GM19372 (cell line): ENCODE measurements around the gene TCF7.

Experiments used
- ATAC-seq: cut with Tn5 transposase; IDR thresholded peaks from one replicate; pipeline ENCODE4 v1.9.1; 2021; ENCODE audit warnings: mild to moderate bottlenecking, low read depth, moderate library complexity; ENCODE audit not compliant: unreplicated experiment

The TCF7 gene

DNA sequence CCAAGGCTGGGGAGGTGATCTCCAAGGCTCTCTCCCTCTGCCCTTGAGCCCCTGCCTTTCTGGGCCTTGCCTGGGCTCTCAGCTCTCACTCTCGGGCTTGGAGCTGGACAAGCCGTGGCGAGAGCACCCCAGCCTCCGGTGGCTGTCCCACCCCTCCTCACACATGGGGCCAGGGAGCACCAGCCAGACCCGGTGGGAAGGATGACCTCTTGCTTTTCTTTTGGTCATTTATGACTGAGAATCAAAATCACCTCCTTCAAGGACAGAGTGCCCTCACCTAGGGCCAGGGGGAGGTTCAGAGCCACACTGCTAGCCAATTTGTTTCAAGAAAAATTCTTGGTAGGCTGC, 14.1 kb downstream of the TCF7 start:
- ATAC-seq: no peak

DNA sequence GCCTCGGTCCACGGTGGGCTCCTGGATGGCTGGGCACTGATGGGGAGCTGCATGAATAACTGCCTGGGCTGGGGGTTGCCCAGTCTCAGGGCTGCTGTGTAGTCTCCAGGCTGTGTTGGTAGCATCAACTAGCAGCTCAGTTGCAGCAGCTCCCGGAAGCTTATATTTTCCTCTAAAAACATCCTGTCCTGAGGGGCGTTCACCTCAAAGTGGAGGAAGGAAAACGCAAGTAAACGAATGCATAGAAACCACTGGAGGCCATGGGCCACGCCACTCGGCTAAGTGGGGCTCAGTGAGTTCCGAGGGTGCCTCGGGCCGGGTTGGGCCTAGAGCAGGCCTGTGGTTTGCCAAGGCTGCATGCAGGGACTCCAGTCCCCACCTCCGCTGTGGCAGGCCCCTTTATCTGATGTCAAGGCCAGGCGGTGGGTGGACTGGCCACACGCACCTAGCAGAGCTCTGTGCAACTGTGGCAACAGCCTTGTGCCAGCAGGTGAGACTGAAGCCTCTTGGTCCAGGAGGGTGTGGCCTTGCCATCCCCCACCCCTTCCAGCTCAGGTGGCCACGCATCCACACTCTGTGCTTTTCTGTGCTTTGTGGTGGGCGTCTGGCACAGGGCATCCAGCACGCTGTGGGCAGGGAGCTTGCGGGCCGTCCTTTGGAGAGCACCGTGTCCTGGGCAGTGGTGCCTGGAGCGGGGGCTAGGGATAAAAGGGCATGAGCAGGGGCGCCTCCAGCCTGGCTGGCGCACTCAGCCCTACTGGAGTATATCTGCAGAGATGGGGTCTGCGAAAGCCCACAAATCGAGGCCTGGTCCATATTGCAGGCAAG, 15.1 kb downstream of the TCF7 start:
- ATAC-seq: no peak

DNA sequence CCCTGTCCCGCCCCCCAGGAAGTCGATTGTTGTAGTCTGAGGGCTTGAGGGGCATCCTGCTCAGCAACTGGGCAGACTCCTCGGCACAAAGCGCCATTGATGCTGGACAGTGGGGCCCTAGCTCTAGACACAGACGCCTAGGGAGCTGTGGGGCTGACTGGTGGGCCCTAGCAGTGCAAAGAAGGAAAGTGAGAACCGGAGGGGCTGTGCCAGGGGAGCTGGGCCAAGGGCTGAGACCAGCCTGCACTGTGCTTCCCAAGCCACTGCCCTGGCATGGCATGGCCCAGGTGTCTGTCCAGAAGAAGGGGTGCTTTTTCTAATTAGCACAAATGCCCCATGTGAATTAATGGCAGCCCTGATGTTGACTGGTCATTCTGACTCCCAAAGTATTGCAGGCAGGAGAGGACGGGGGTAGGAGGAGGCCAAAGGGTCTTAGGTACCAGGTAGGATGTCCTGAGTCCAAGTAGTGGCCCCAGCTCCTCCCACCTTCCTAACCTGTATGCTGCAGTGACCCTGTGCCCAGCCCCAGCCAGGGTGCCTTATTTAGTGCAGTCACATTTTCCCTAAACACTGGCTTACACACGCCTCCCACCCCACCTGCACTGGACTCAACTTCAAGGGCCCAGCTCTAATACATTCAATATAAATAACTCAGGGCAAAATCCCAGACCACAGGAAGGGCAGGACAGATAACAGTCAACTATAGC, 15.9 kb downstream of the TCF7 start:
- ATAC-seq: no peak

DNA sequence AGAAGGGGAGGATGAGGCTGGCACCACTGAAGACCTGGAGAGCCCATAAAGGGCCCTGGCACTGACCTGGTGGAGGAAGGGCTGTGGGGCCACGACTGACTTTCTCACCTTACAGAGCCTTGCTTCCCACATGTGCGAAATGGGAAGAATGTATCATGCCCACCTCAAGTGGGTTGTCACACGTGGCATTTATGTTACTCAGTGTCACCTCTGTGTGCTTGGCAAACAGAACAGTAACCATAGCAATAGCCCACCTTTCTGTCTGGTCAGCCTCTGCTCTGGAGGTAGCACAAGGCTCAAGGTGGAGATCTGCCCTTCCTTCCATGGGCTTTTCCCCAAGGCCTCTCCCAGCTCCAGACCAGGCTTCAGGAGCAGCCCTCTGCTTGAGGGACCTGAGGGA, 16.7 kb downstream of the TCF7 start:
- ATAC-seq: no peak

DNA sequence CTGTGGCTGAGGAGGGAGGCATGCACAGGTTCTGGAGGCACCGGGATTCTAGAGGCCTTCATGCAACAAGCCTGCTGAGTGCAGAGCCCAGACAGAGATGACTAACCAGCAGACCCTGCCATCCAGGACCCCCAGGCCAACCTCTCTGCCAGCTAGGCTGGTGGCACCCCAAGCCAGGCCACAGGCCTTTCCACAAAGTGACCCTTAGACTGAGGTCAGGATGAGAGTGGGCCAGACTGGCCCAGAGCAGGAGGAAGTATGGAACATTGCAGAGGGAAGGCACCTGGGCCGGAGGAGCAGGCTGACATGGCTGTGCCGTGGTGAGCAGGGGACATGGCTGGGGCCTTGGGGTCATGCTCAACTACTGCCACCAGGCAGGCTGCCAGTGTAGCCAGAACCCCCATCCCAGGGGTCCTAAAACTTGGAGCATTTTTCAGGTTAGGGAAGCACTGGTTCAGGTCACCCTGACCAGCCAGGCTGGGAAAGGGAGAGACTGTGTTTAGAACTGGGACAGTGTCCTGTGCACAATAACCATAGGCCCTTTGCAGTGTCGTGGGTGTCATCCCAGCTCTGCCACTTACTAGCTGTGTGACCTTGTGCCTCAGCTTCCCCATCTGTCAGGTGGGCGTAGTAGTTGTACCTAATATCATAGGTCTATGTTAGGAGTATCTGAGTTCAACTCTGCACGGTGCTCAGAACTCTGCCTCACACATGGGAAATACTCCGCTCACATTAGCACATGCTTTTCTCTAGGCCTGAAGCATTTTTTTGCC, 17.3 kb downstream of the TCF7 start:
- ATAC-seq: no peak

- ATAC-seq: peak; percentile 76
These were observed 18.1 kb downstream of the TCF7 start for GRCh38 chr5:134132372-134133187.

GRCh38 chr5:134133188-134133994, 18.9 kb downstream of the TCF7 start:
- ATAC-seq: no peak

DNA sequence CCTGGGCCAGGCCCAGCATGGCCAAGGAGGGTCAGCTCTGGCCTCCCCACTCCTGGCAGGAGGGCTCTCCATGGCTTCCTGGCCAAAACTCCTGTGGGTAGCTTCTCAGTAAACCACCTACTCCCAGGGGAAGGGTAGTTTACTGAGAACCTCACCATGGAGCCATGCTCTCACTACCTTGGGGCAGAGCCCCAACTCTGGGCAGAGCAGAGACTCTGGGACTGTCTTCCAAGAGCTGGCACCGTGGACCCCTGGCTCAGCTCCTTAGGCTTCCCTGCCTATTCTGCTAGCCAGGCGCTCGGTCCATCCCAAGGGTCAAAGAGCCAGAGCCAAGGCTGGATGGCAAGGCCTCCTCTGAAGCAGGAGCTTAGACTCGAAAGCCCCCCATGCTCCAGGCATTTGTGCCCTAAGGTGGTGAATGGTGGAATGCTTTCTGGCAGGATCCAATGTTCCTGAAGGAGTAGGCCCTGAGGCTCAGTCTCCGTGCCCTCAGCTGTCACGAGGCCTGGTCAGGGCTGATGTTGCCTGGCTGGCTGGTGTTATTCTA, 19.6 kb downstream of the TCF7 start:
- no peak for ATAC-seq

- ATAC-seq: no peak
These were observed 20.7 kb downstream of the TCF7 start for GRCh38 chr5:134135091-134135655.

- no peak for ATAC-seq
These were observed 21.7 kb downstream of the TCF7 start for GRCh38 chr5:134136221-134136631.

DNA sequence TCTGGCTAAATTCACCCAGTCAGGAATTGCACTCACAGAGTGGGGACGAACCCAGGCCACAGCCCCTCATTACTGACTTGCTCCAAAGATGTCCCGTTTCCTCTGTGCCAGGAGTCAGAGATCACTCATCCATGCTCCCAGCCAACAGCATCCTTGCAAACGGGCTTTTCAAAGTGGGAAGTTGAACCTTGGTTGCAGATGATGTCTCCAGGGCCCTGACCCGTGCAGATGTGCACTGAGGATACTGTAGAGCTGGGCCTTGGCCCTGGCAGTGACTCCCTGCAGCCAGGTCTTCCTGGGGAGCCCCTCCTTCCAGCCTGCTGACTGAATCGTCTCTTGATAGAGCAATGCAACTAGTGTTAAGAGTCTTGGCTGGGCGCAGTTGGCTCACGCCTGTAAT, 22.3 kb downstream of the TCF7 start:
- no peak for ATAC-seq

GRCh38 chr5:134138416-134139376, 24.2 kb downstream of the TCF7 start:
- peak; percentile 67 for ATAC-seq

- no peak for ATAC-seq
These were observed 24.9 kb downstream of the TCF7 start for GRCh38 chr5:134139377-134139851.

GRCh38 chr5:134139891-134140469, 25.5 kb downstream of the TCF7 start:
- no peak for ATAC-seq

DNA sequence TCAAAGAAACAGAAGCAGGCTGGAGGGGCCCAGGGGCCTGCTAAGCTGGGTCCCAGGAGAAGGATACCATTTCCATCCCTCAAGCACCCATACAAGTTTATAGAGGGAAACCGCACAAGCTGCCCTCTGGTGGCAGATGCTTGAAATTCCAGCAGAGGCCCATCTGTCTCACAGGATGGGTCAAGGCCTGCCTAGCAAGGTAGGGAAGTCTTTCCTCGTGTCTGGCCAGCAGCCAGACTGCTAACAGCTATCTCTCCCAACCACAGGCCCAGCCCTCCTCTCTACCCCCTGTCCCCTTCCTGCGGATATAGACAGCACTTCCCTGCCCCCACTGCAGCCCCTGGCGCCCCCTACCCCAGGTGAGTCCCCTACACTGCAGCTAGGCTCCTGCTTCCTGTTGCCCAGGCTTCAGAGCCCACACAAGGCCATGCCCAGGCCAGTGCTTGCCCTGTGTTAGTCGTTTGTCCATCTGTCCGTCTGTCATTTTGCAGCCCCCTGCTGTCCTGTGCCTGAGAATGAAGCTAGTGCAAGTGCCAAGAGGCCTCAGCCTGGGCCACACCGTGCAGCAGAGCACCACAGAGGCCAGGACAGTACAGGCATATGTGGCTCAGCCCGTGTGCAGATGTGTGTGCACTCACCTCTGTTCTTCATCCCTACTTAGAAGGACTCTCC, 26.2 kb downstream of the TCF7 start:
- ATAC-seq: no peak

- no peak for ATAC-seq
These were observed 27.0 kb downstream of the TCF7 start for GRCh38 chr5:134141331-134142050.
